A673 (cell line): ENCODE results near the gene POMT2. TPM values are rescaled to one million over a fixed set of nuclear protein-coding genes. Genes with fewer than 3 reads are reported as not detected.

Experiments
- BruUV-seq: library from RNA; stranded (reverse); fragments of 400-500 nt; replicated peaks from 2 replicates; lab custom pipeline; 2021; lab: Mats Ljungman, UMichigan
- CTCF ChIA-PET: fragments of 300-600 bp; sonication (Branson Sonifier 250); formaldehyde crosslinking; loops from one replicate; lab custom pipeline; 2022; ENCODE audit warnings: antibody characterized with exemption; lab: Charles Lee
- POLR2A ChIA-PET: fragments of 300-600 bp; sonication (Branson Sonifier 250); formaldehyde crosslinking; loops from one replicate; lab custom pipeline; 2022; ENCODE audit warnings: antibody characterized with exemption; ENCODE audit not compliant: low non-redundant PET; lab: Charles Lee
- DNase-seq: peaks from one replicate; pipeline ENCODE4 v3.0.0-alpha.2; 2015; ENCODE audit warnings: low spot score
- H3K27ac ChIP-seq: fragments of 200-600 bp; sonication (generic); 2 replicates; pipeline ENCODE4 v1.5.1; 2016; ENCODE audit warnings: mixed run types, low read depth, mild to moderate bottlenecking, mixed read lengths, antibody characterized with exemption, low read length; ENCODE audit not compliant: poor library complexity, severe bottlenecking
- H3K27me3 ChIP-seq: fragments of 200-600 bp; sonication (generic); replicated peaks from 2 replicates; pipeline ENCODE4 v1.6.1; 2017; ENCODE audit warnings: mixed run types, low read depth, mild to moderate bottlenecking, mixed read lengths, antibody characterized with exemption, low read length; ENCODE audit not compliant: insufficient read depth, poor library complexity
- H3K36me3 ChIP-seq: fragments of 200-600 bp; sonication (generic); 2 replicates; pipeline ENCODE4 v1.6.1; 2016; ENCODE audit warnings: mixed run types, mild to moderate bottlenecking, mixed read lengths, antibody characterized with exemption, low read length; ENCODE audit not compliant: insufficient read depth, poor library complexity, severe bottlenecking
- H3K4me1 ChIP-seq: fragments of 200-600 bp; sonication (generic); 2 replicates; pipeline ENCODE4 v1.6.1; 2017; ENCODE audit warnings: mixed run types, mild to moderate bottlenecking, mixed read lengths, antibody characterized with exemption, low read length; ENCODE audit not compliant: insufficient read depth, poor library complexity, severe bottlenecking
- H3K4me3 ChIP-seq: fragments of 200-600 bp; sonication (generic); 2 replicates; pipeline ENCODE4 v1.5.1; 2016; ENCODE audit warnings: low read depth, mixed run types, mild to moderate bottlenecking, mixed read lengths, low read length; ENCODE audit not compliant: poor library complexity, severe bottlenecking
- H3K9me3 ChIP-seq: fragments of 200-600 bp; sonication (generic); 2 replicates; pipeline ENCODE4 v1.6.1; 2016; ENCODE audit warnings: mixed run types, low read depth, mild to moderate bottlenecking, mixed read lengths, antibody characterized with exemption, low read length; ENCODE audit not compliant: poor library complexity, severe bottlenecking
- EZH2 ChIP-seq: fragments of 200-600 bp; sonication (generic); IDR thresholded peaks from 2 replicates; pipeline ENCODE4 v1.6.1; 2017; ENCODE audit warnings: borderline replicate concordance, low read depth, mild to moderate bottlenecking, mixed read lengths, antibody characterized with exemption, low read length; ENCODE audit not compliant: poor library complexity, severe bottlenecking
- intact Hi-C: fragments of 100-400 bp; cut with micrococcal nuclease; formaldehyde crosslinking; loops from one replicate; pipeline ENCODE4 v1.10.0; 2022; ENCODE audit not compliant: unreplicated experiment
- total RNA-seq: library from RNA; stranded (reverse); gene quantifications from 2 replicates; pipeline ENCODE4 v1.2.3, GENCODE V29; 2021
- TF ChIP-seq, protein P1 (sequence below): fragments of 300-800, 200-600 bp; sonication (generic); conservative IDR thresholded peaks from 2 replicates; pipeline ENCODE4 v1.5.1; 2017; ENCODE audit warnings: low read depth, mild to moderate bottlenecking, antibody characterized with exemption, low read length, moderate library complexity, mixed read lengths

Gene POMT2
- total RNA-seq, 1 experiment from 2014 or later: 55.6 TPM

GRCh38 chr14:77253333-77254190 is 67.1 kb downstream of the POMT2 start:
- Histone ChIP-seq H3K36me3 (no peaks in the 10 kb centered on the region), H3K27me3 (no peaks in the 10 kb centered on the region), H3K9me3 (no peaks in the 10 kb centered on the region), H3K27ac (no peak overlapping the region), H3K4me3 (no peak overlapping the region), H3K4me1 (no peaks in the 10 kb centered on the region)
- CTCF ChIA-PET: no interaction called here
- no peak for DNase-seq
- POLR2A ChIA-PET: no interaction called here
- no peak for TF ChIP-seq EZH2
- TF ChIP-seq, protein P1, sequence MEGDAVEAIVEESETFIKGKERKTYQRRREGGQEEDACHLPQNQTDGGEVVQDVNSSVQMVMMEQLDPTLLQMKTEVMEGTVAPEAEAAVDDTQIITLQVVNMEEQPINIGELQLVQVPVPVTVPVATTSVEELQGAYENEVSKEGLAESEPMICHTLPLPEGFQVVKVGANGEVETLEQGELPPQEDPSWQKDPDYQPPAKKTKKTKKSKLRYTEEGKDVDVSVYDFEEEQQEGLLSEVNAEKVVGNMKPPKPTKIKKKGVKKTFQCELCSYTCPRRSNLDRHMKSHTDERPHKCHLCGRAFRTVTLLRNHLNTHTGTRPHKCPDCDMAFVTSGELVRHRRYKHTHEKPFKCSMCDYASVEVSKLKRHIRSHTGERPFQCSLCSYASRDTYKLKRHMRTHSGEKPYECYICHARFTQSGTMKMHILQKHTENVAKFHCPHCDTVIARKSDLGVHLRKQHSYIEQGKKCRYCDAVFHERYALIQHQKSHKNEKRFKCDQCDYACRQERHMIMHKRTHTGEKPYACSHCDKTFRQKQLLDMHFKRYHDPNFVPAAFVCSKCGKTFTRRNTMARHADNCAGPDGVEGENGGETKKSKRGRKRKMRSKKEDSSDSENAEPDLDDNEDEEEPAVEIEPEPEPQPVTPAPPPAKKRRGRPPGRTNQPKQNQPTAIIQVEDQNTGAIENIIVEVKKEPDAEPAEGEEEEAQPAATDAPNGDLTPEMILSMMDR: no peak
- no TSS peak for BruUV-seq
- intact Hi-C loops: no loop called here

GRCh38 chr14:77251870-77252269 is 68.8 kb downstream of the POMT2 start:
- intact Hi-C loops: no loop called here
- H3K9me3 ChIP-seq: no peaks in the 10 kb centered on the region
- no peak for TF ChIP-seq EZH2
- TF ChIP-seq, protein P1: no peak
- DNase-seq: no peak
- ChIA-PET POLR2A (no interaction called here), CTCF (no interaction called here)
- no TSS peak for BruUV-seq
- H3K4me1 ChIP-seq: no peaks in the 10 kb centered on the region
- no peaks in the 10 kb centered on the region for H3K27me3 ChIP-seq
- H3K36me3 ChIP-seq: no peaks in the 10 kb centered on the region
- no peak overlapping the region for H3K4me3 ChIP-seq
- H3K27ac ChIP-seq: no peak overlapping the region

DNA sequence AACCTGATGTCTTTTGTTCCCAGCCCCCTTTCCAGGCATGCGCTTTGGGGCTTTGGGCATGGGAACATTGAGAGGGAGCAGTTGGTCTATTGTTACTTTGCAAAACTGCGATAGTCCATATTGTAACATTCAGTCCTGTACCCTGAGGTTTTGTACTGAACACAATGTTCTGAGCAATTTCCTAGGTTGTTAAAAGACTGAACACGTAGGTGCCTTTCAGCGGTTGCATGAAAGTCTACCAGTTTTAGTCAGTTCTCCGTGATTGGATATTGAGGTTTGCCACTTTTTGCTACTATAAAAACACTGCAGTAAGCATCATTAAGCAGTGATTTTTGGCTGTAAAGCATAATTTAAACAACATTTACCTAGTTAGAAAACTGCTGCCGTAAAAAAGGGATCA is 69.8 kb downstream of the POMT2 start:
- no peaks in the 10 kb centered on the region for H3K9me3 ChIP-seq
- no peaks in the 10 kb centered on the region for H3K36me3 ChIP-seq
- no peak overlapping the region for H3K4me3 ChIP-seq
- no peaks in the 10 kb centered on the region for H3K27me3 ChIP-seq
- TF ChIP-seq EZH2: no peak
- TF ChIP-seq, protein P1: no peak
- ChIA-PET CTCF (no interaction called here), POLR2A (no interaction called here)
- no peak for DNase-seq
- no TSS peak for BruUV-seq
- no peaks in the 10 kb centered on the region for H3K4me1 ChIP-seq
- H3K27ac ChIP-seq: no peak overlapping the region
- intact Hi-C loops: no loop called here
